Urothelium cell line (cell line): ENCODE results near the gene SETD3.

Experiments
- DNase-seq: peaks from one replicate; pipeline ENCODE4 v3.0.0; 2011; ENCODE audit warnings: low spot score, mixed read lengths
- FAIRE-seq: peaks from 2 replicates; lab custom pipeline; 2011; peaks lifted over from hg19 to GRCh38; lab: Jason Lieb, UNC

The SETD3 gene

DNA sequence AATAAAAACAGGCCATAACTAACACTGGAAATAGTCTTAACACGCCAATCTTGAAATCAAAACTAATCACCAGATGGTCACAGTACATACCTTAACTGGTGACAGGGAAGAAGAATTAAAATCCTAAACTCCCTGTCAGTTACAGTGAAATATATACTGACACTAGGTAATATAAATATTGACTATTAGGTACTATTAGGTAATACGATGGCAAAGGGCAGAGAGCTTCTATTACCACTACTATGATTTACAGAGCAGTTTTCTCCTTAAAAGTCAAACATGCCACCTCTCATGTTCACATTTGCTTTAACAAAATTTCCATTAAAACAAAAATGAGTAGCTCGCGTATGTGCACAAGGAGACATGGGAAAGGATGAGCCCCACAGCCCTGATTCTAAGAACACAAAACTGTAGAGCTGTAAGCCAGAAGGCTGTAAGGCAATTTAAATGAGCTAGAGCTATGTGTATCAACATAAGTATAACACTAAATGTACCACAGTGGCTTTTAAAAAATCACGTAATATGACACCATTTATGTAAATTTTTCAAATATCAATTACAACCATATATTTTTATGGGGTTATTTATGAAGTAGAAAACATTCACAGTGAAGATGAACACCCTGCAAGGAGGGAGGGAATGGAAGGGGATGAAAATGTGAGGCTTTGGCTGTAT lies 19.1 kb downstream of the SETD3 start:
- FAIRE-seq, result no peak

GRCh38 chr14:99460793-99461192 lies 19.9 kb downstream of the SETD3 start:
- DNase-seq (no peak), FAIRE-seq (no peak)

More for the DNA sequence above, 19.1 kb downstream of the SETD3 start:
- no peak for DNase-seq

DNA sequence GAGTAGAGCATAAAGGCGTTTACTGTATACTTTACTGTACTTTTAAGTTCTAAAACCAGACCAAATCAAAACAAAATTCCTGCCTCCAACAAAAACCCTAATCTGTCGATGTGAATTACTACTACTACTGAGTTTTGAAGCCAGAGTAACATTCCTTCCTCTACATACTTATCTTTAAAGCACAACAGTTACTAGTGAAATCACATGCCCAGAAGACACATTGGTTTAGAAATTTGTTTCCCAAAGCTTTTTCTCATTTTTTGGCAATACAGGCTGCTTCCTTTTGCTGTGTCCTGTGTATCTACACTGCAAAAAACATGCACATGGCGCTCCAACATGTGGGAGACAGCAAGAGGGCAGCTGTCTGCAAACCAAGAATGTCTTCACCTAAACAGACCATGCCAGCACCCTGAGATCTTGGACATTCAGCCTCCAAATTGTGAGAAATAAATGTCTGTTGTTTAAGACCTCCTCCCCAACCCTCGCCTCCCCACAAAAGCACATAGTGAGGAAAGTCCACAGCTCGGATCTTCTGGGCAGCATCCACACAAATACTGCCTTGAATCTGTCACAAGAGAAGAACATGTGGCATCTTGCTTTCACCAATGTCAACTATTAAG lies 21.1 kb downstream of the SETD3 start:
- no peak for FAIRE-seq
- DNase-seq, result no peak

- no peak for FAIRE-seq
- no peak for DNase-seq
These were observed 26.4 kb downstream of the SETD3 start for GRCh38 chr14:99454246-99454645.

DNA sequence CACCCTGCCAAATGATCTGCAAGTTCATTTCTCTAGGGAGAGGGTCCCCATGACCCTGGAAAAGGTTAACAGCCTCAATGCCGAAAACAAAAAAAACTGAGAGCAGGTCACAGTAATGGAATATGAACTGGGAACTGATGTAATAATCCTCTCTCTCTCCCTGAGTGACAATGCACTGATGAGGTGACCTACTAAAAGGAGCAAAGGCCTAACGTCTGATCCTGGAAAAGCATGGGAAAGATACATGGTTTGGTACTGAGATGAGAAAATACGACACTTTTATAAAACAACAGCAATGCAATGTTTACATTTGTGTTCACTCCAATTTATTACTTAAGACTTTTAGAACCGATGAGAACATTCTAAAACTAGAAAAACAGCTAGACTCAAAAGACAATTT lies 27.7 kb downstream of the SETD3 start:
- no peak for DNase-seq
- no peak for FAIRE-seq

GRCh38 chr14:99451234-99451633 lies 29.4 kb downstream of the SETD3 start:
- FAIRE-seq, result no peak
- no peak for DNase-seq

DNA sequence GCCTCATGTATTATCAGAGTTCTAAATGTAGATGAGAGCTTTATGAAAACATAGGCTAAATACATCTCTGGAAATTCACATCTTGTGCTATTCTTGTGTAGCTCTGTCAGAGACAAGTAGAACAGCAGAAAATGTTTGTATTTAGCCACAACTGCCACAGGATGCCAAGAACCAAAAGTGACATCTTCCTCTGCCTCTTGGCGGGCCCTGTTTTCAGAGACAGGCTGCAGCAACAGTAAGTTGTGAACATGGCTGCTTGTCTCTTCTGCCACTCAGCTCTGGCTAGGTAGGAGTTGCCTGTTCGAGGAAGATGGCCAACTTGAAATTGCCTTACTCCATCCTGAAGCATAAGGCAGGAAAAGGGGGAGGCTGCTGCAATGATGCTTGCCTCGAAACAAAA lies 30.4 kb downstream of the SETD3 start:
- DNase-seq, result no peak
- FAIRE-seq, result no peak

DNA sequence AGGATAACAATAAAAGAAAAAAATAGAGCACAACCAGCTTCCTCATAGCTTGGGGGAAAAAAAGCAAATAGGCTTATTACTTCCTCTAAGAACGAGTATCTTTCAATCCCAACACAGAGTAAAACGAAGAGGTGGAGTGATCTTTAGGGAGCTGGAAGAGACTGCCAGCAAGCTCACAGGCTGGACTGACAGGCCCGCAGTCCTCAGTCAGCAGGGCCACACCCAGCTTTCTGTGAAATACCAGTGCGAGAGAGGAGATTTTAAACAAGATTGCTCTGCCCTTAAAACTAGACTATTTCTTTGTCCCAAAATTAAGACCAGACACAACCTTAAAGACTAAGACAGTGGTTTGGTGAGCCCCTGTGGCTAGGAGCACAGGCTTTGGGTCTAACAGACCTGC lies 32.9 kb downstream of the SETD3 start:
- FAIRE-seq, result no peak

GRCh38 chr14:99445931-99446330 lies 34.7 kb downstream of the SETD3 start:
- FAIRE-seq, result no peak
- no peak for DNase-seq

More for the DNA sequence above, 32.9 kb downstream of the SETD3 start:
- no peak for DNase-seq

GRCh38 chr14:99441918-99442317 lies 38.7 kb downstream of the SETD3 start:
- FAIRE-seq (no peak), DNase-seq (no peak)

GRCh38 chr14:99441157-99441870 lies 39.3 kb downstream of the SETD3 start:
- no peak for FAIRE-seq
- DNase-seq, result no peak

DNA sequence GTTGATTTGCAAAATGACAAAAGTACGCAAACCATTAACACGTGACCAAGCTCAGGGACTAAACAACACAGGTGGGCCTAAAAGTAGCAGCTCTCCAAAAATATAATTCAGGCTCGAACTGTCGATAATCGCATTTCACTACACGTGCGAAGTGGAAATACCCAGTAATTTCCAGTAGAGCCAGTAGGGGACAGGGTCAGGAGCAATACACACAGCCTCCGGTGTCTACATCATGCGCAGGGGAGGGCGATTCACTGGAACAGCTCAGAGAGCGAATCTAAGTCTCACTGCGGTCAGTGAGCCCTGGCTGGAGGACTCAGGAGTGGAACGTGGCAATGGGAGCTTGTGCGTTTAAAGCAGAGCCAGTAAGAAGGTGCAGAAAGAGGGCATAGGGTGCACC lies 40.4 kb downstream of the SETD3 start:
- DNase-seq (no peak), FAIRE-seq (no peak)

GRCh38 chr14:99437706-99438105 lies 43.0 kb downstream of the SETD3 start:
- DNase-seq (no peak), FAIRE-seq (no peak)

DNA sequence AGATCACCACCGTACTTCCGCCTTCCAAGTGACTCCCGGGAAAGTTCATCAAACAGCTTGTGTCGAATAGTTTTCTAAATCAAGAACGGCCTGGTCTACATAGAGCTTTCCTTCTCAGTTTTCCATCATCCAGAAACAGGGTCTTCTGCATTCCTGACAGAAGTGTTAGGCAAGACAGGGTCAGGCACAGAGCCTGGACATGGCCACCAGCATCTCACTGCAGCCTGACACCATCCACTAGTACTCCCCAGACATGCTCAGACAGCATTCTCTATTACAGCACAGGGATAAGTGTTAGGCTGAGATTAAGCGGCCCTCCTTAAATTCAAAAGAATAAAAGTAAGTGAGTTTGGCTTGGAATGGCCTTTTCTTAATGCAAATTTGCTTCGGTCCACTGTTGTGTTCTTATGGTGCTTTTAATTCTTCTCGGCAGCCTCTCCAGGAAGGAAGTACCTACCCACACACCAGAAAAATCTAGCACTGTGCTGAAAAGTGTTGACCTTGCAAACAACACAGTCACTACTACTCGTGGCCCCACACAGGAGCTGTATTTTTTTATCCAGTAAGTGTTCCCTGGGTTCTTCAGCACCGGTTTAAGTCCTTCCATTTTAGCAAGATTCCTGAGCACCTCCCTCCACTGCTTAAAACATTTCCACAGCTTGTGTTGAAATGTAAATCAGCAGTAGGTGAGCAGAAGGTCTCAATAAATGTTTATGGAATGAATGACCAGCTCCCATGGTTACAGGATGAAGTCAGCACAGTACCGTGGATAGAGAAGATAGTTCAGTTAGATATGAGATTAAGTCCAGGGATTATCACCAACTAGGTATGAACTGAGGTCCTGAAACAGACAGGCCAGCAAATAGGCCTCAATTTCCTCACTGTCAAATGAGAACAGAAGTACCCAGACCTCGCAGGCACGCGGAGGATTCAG lies 44.1 kb downstream of the SETD3 start:
- DNase-seq (no peak), FAIRE-seq (no peak)

- no peak for DNase-seq
- FAIRE-seq, result no peak
These were observed 45.3 kb downstream of the SETD3 start for GRCh38 chr14:99435327-99435726.

- no peak for FAIRE-seq
- no peak for DNase-seq
These were observed 48.2 kb downstream of the SETD3 start for GRCh38 chr14:99432485-99432884.

DNA sequence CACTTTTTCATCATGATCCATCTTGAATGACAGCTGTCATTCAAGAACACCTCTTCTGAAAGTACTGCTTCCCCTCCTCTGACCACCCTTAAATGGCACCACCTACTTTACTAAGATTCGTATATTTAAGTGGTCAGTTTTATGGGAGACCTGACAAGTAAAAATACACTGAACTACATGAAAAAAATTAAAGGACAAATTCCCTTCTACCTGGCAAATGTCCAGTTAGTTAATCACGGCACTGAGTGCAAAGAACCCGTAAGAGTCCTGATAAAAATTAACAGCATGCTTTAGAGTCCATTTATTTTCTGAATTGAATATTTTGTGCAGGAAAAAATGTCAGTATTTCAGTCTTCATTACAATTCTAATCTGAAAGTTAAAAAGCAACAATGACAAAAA lies 48.7 kb downstream of the SETD3 start:
- FAIRE-seq (no peak), DNase-seq (no peak)

DNA sequence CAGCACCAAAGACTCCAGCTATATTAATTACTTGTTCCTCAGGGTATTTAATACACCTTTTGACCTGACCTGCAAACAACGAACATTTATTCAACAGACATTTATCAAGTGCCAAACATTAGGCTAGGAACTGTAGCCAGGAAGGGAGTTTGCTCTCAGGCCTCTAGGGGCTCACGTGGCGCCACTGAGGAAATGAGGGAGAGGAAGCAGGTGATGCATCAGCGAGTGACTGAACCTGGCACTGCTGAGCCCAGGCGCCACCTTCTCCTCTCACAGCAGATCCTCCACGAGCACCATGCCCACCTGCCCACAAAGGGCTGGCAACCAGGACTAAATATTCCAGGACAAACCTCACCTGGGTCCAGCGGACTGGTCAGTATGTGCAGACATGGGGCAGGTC lies 50.2 kb downstream of the SETD3 start:
- FAIRE-seq (no peak), DNase-seq (no peak)

GRCh38 chr14:99427632-99428300 lies 52.9 kb downstream of the SETD3 start:
- FAIRE-seq (no peak), DNase-seq (no peak)

- no peak for FAIRE-seq
- no peak for DNase-seq
These were observed 53.8 kb downstream of the SETD3 start for GRCh38 chr14:99426813-99427346.
